ENCODE results near the gene TIAM2.

The TIAM2 gene

GRCh38 chr6:155275808-155276480 lies 280.8 kb downstream of the TIAM2 start:
- Histone ChIP-seq H3K4me1 (ENCODE audit: low read depth, poor library complexity, severe bottlenecking) (peaks cover 9% of the 10 kb centered on the region), H3K27me3 (ENCODE audit: insufficient read depth, low read depth) (no peaks in the 10 kb centered on the region), H3K9ac (no peak overlapping the region), H3K36me3 (ENCODE audit: insufficient read depth) (no peaks in the 10 kb centered on the region), H4K20me1 (ENCODE audit: insufficient read depth) (no peaks in the 10 kb centered on the region), H3K27ac (no peak overlapping the region), H2AFZ (ENCODE audit: low read depth) (no peak overlapping the region), H3K4me2 (no peak overlapping the region), H3K4me3 (IDR thresholded peaks at IDR 0.05; ENCODE audit: insufficient read depth, low read depth, low read length) (no peak overlapping the region), H3K79me2 (ENCODE audit: insufficient read depth, low read depth) (no peaks in the 10 kb centered on the region)
- TF ChIP-seq, protein P1, sequence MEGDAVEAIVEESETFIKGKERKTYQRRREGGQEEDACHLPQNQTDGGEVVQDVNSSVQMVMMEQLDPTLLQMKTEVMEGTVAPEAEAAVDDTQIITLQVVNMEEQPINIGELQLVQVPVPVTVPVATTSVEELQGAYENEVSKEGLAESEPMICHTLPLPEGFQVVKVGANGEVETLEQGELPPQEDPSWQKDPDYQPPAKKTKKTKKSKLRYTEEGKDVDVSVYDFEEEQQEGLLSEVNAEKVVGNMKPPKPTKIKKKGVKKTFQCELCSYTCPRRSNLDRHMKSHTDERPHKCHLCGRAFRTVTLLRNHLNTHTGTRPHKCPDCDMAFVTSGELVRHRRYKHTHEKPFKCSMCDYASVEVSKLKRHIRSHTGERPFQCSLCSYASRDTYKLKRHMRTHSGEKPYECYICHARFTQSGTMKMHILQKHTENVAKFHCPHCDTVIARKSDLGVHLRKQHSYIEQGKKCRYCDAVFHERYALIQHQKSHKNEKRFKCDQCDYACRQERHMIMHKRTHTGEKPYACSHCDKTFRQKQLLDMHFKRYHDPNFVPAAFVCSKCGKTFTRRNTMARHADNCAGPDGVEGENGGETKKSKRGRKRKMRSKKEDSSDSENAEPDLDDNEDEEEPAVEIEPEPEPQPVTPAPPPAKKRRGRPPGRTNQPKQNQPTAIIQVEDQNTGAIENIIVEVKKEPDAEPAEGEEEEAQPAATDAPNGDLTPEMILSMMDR (conservative IDR thresholded peaks at IDR 0.05; ENCODE audit: low read depth, low read length), result no peak

DNA sequence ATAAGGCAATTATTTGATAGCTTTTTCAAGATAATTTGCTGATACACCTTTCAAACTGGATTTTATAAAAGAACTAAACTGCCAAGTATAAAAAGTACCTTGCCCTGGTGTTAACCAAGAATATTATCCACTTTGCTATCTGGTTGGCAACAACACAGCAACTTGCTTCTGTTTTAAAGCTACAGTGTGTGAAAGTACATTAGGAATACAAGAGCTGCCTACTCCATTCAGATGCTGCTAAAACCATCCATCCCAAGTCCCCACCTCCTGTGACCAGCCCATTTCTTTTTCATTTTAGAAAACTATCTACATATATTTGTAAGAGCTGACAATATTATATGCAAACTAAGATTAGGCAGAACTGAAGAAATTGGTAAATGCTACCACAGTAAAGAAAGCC lies 281.5 kb downstream of the TIAM2 start:
- no peak overlapping the region for H3K9ac ChIP-seq
- no peak overlapping the region for H2AFZ ChIP-seq (ENCODE audit: low read depth)
- H3K4me2 ChIP-seq, result no peak overlapping the region
- H4K20me1 ChIP-seq (ENCODE audit: insufficient read depth), result no peaks in the 10 kb centered on the region
- no peaks in the 10 kb centered on the region for H3K79me2 ChIP-seq (ENCODE audit: insufficient read depth, low read depth)
- no peaks in the 10 kb centered on the region for H3K27me3 ChIP-seq (ENCODE audit: insufficient read depth, low read depth)
- no peak overlapping the region for H3K27ac ChIP-seq
- H3K4me1 ChIP-seq (ENCODE audit: low read depth, poor library complexity, severe bottlenecking), result peaks cover 9% of the 10 kb centered on the region
- no peaks in the 10 kb centered on the region for H3K36me3 ChIP-seq (ENCODE audit: insufficient read depth)
- H3K4me3 ChIP-seq (IDR thresholded peaks at IDR 0.05; ENCODE audit: insufficient read depth, low read depth, low read length), result no peak overlapping the region
- TF ChIP-seq, protein P1 (conservative IDR thresholded peaks at IDR 0.05; ENCODE audit: low read depth, low read length), result no peak

GRCh38 chr6:155278319-155279049 lies 283.4 kb downstream of the TIAM2 start:
- H3K9ac ChIP-seq, result no peak overlapping the region
- H4K20me1 ChIP-seq (ENCODE audit: insufficient read depth), result no peaks in the 10 kb centered on the region
- H3K4me1 ChIP-seq (ENCODE audit: low read depth, poor library complexity, severe bottlenecking), result peaks cover under 1% of the 10 kb centered on the region
- TF ChIP-seq, protein P1 (conservative IDR thresholded peaks at IDR 0.05; ENCODE audit: low read depth, low read length), result no peak
- no peaks in the 10 kb centered on the region for H3K79me2 ChIP-seq (ENCODE audit: insufficient read depth, low read depth)
- H3K27me3 ChIP-seq (ENCODE audit: insufficient read depth, low read depth), result no peaks in the 10 kb centered on the region
- H3K4me2 ChIP-seq, result no peak overlapping the region
- H2AFZ ChIP-seq (ENCODE audit: low read depth), result no peak overlapping the region
- no peak overlapping the region for H3K4me3 ChIP-seq (IDR thresholded peaks at IDR 0.05; ENCODE audit: insufficient read depth, low read depth, low read length)
- no peak overlapping the region for H3K27ac ChIP-seq
- H3K36me3 ChIP-seq (ENCODE audit: insufficient read depth), result no peaks in the 10 kb centered on the region

- H3K4me1 ChIP-seq (ENCODE audit: low read depth, poor library complexity, severe bottlenecking), result no peaks in the 10 kb centered on the region
- no peak overlapping the region for H3K4me2 ChIP-seq
- no peak overlapping the region for H3K9ac ChIP-seq
- no peaks in the 10 kb centered on the region for H4K20me1 ChIP-seq (ENCODE audit: insufficient read depth)
- no peak overlapping the region for H2AFZ ChIP-seq (ENCODE audit: low read depth)
- H3K27ac ChIP-seq, result no peak overlapping the region
- no peaks in the 10 kb centered on the region for H3K27me3 ChIP-seq (ENCODE audit: insufficient read depth, low read depth)
- H3K79me2 ChIP-seq (ENCODE audit: insufficient read depth, low read depth), result no peaks in the 10 kb centered on the region
- no peak overlapping the region for H3K4me3 ChIP-seq (IDR thresholded peaks at IDR 0.05; ENCODE audit: insufficient read depth, low read depth, low read length)
- TF ChIP-seq, protein P1 (conservative IDR thresholded peaks at IDR 0.05; ENCODE audit: low read depth, low read length), result no peak
- H3K36me3 ChIP-seq (ENCODE audit: insufficient read depth), result no peaks in the 10 kb centered on the region
These were observed 289.7 kb downstream of the TIAM2 start for GRCh38 chr6:155284775-155285174.
